SK-N-SH treated with all-trans-retinoic acid at 6 μM for 48 hours (cell line): ENCODE results near the gene KCNIP1.

Source experiments
- ATAC-seq: fragments of 200-7000 bp; cut with Tn5 transposase; 3 replicates; pipeline ENCODE4 v1.9.1; 2020; ENCODE audit warnings: mild to moderate bottlenecking, moderate library complexity
- ARNTL ChIP-seq: fragments of 450-650 bp; formaldehyde crosslinking; IDR thresholded peaks from 2 replicates; pipeline ENCODE4 v1.5.0; 2020; ENCODE audit warnings: low read depth, mild to moderate bottlenecking, moderate library complexity, borderline replicate concordance
- BACH2 ChIP-seq: fragments of 250-450 bp; sonication (Bioruptor Pico); IDR thresholded peaks from 2 replicates; pipeline ENCODE4 v1.9.0; 2021; ENCODE audit warnings: mild to moderate bottlenecking, borderline replicate concordance
- GLIS3 ChIP-seq: fragments of 250-450 bp; sonication (Bioruptor Pico); IDR thresholded peaks from 2 replicates; pipeline ENCODE4 v1.5.0; 2020; ENCODE audit warnings: mild to moderate bottlenecking, moderate library complexity
- ISL1 ChIP-seq: fragments of 250-450 bp; sonication (Bioruptor Pico); IDR thresholded peaks from 2 replicates; pipeline ENCODE4 v2.1.2; 2022; ENCODE audit warnings: mild to moderate bottlenecking, moderate library complexity
- OSR1 ChIP-seq: fragments of 250-450 bp; sonication (Bioruptor Pico); IDR thresholded peaks from 2 replicates; pipeline ENCODE4 v1.8.0; 2022; ENCODE audit warnings: moderate library complexity, mild to moderate bottlenecking, inconsistent platforms
- PPARA ChIP-seq: fragments of 250-450 bp; sonication (Bioruptor Pico); IDR thresholded peaks from 2 replicates; pipeline ENCODE4 v1.5.0; 2020; ENCODE audit warnings: mild to moderate bottlenecking, borderline replicate concordance
- RARB ChIP-seq: fragments of 250-450 bp; sonication (Bioruptor Pico); IDR thresholded peaks from 2 replicates; pipeline ENCODE4 v1.8.0; 2021; ENCODE audit warnings: mild to moderate bottlenecking, moderate library complexity
- SNAI2 ChIP-seq: fragments of 250-450 bp; sonication (Bioruptor Pico); IDR thresholded peaks from 2 replicates; pipeline ENCODE4 v1.5.0; 2020; ENCODE audit warnings: mild to moderate bottlenecking, moderate library complexity
- TCF4 ChIP-seq: fragments of 250-450 bp; sonication (Bioruptor Pico); IDR thresholded peaks from 2 replicates; pipeline ENCODE4 v1.8.0; 2021; ENCODE audit warnings: mild to moderate bottlenecking, moderate library complexity, borderline replicate concordance
- TOX ChIP-seq: fragments of 250-450 bp; sonication (Bioruptor Pico); IDR thresholded peaks from 2 replicates; pipeline ENCODE4 v1.8.0; 2021; ENCODE audit warnings: mild to moderate bottlenecking, moderate library complexity, borderline replicate concordance
- ZC3H10 ChIP-seq: fragments of 250-450 bp; sonication (Bioruptor Pico); IDR thresholded peaks from 2 replicates; pipeline ENCODE4 v1.5.1; 2021; ENCODE audit warnings: mild to moderate bottlenecking, moderate library complexity
- ZFP3 ChIP-seq: fragments of 250-450 bp; sonication (Bioruptor Pico); IDR thresholded peaks from 2 replicates; pipeline ENCODE4 v1.5.0; 2020; ENCODE audit warnings: mild to moderate bottlenecking, moderate library complexity
- ZNF70 ChIP-seq: fragments of 450-650 bp; formaldehyde crosslinking; IDR thresholded peaks from 2 replicates; pipeline ENCODE4 v1.5.0; 2020; ENCODE audit warnings: mild to moderate bottlenecking, moderate library complexity
- TF ChIP-seq, protein P1 (sequence below): fragments of 250-450 bp; sonication (Bioruptor Pico); IDR thresholded peaks from 2 replicates; pipeline ENCODE4 v1.5.1; 2021; ENCODE audit warnings: mild to moderate bottlenecking, moderate library complexity
- TF ChIP-seq, protein P2 (sequence below): fragments of 250-450 bp; sonication (Bioruptor Pico); IDR thresholded peaks from 2 replicates; pipeline ENCODE4 v1.8.0; 2021; ENCODE audit warnings: low read depth, mild to moderate bottlenecking, moderate library complexity, borderline replicate concordance
- TF ChIP-seq, protein P3 (sequence below): fragments of 250-450 bp; sonication (Bioruptor Pico); IDR thresholded peaks from 2 replicates; pipeline ENCODE4 v1.5.0; 2020; ENCODE audit warnings: mild to moderate bottlenecking, moderate library complexity
- TF ChIP-seq, protein P4 (sequence below): fragments of 250-450 bp; sonication (Bioruptor Pico); IDR thresholded peaks from 2 replicates; pipeline ENCODE4 v1.8.0; 2020; ENCODE audit warnings: mild to moderate bottlenecking, moderate library complexity, borderline replicate concordance
- TF ChIP-seq, protein P5 (sequence below): fragments of 250-450 bp; sonication (Bioruptor Pico); IDR thresholded peaks from 2 replicates; pipeline ENCODE4 v1.5.1; 2020; ENCODE audit warnings: low read depth, mild to moderate bottlenecking, moderate library complexity

Gene KCNIP1

DNA sequence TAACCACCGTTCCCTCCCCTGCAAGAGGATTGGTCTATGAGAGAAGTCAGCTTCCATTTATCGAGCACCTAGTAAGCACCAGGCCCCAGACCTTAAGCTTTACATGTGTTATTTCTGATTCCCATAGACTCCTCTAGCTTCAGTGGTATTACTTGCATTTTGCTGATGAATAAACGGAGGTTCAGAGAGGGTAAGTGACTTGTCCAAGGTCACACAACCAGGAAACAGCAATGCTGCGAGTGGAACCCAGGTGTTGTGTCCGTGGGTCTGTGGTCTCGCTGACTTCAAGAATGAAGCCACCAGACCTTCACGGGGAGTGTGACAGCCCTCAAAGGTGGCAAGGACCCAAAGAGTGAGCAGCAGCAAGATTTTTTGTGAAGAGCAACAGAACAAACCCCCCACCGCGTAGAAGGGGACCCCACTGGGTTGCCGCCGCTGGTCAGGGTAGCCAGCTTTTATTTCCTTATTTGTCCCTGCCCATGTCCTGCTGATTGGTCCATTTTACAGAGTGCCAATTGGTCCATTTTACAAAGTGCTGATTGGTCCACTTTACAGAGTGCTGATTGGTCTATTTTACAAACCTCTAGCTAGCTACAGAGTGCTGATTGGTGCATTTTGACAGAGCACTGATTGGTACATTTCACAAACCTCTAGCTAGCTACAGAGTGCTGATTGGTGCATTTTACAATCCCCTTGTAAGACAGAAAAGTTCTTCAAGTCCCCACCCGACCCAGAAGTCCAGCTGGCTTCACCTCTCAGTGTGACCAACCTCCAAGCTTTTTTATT, 29.1 kb upstream of the KCNIP1 start:
- TF ChIP-seq ARNTL (no peak), PPARA (no peak), SNAI2 (CRISPR knock-in tag) (no peak), GLIS3 (CRISPR knock-in tag) (no peak), TOX (CRISPR knock-in tag) (no peak), ZFP3 (CRISPR knock-in tag) (no peak), BACH2 (CRISPR knock-in tag) (no peak)
- TF ChIP-seq, protein P1, sequence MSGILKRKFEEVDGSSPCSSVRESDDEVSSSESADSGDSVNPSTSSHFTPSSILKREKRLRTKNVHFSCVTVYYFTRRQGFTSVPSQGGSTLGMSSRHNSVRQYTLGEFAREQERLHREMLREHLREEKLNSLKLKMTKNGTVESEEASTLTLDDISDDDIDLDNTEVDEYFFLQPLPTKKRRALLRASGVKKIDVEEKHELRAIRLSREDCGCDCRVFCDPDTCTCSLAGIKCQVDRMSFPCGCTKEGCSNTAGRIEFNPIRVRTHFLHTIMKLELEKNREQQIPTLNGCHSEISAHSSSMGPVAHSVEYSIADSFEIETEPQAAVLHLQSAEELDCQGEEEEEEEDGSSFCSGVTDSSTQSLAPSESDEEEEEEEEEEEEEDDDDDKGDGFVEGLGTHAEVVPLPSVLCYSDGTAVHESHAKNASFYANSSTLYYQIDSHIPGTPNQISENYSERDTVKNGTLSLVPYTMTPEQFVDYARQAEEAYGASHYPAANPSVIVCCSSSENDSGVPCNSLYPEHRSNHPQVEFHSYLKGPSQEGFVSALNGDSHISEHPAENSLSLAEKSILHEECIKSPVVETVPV (CRISPR knock-in tag), result no peak
- TF ChIP-seq, protein P2, sequence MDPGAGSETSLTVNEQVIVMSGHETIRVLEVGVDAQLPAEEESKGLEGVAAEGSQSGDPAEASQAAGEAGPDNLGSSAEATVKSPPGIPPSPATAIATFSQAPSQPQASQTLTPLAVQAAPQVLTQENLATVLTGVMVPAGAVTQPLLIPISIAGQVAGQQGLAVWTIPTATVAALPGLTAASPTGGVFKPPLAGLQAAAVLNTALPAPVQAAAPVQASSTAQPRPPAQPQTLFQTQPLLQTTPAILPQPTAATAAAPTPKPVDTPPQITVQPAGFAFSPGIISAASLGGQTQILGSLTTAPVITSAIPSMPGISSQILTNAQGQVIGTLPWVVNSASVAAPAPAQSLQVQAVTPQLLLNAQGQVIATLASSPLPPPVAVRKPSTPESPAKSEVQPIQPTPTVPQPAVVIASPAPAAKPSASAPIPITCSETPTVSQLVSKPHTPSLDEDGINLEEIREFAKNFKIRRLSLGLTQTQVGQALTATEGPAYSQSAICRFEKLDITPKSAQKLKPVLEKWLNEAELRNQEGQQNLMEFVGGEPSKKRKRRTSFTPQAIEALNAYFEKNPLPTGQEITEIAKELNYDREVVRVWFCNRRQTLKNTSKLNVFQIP (CRISPR knock-in tag), result no peak
- TF ChIP-seq, protein P3, sequence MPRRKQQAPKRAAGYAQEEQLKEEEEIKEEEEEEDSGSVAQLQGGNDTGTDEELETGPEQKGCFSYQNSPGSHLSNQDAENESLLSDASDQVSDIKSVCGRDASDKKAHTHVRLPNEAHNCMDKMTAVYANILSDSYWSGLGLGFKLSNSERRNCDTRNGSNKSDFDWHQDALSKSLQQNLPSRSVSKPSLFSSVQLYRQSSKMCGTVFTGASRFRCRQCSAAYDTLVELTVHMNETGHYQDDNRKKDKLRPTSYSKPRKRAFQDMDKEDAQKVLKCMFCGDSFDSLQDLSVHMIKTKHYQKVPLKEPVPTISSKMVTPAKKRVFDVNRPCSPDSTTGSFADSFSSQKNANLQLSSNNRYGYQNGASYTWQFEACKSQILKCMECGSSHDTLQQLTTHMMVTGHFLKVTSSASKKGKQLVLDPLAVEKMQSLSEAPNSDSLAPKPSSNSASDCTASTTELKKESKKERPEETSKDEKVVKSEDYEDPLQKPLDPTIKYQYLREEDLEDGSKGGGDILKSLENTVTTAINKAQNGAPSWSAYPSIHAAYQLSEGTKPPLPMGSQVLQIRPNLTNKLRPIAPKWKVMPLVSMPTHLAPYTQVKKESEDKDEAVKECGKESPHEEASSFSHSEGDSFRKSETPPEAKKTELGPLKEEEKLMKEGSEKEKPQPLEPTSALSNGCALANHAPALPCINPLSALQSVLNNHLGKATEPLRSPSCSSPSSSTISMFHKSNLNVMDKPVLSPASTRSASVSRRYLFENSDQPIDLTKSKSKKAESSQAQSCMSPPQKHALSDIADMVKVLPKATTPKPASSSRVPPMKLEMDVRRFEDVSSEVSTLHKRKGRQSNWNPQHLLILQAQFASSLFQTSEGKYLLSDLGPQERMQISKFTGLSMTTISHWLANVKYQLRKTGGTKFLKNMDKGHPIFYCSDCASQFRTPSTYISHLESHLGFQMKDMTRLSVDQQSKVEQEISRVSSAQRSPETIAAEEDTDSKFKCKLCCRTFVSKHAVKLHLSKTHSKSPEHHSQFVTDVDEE (CRISPR knock-in tag), result no peak
- TF ChIP-seq, protein P4, sequence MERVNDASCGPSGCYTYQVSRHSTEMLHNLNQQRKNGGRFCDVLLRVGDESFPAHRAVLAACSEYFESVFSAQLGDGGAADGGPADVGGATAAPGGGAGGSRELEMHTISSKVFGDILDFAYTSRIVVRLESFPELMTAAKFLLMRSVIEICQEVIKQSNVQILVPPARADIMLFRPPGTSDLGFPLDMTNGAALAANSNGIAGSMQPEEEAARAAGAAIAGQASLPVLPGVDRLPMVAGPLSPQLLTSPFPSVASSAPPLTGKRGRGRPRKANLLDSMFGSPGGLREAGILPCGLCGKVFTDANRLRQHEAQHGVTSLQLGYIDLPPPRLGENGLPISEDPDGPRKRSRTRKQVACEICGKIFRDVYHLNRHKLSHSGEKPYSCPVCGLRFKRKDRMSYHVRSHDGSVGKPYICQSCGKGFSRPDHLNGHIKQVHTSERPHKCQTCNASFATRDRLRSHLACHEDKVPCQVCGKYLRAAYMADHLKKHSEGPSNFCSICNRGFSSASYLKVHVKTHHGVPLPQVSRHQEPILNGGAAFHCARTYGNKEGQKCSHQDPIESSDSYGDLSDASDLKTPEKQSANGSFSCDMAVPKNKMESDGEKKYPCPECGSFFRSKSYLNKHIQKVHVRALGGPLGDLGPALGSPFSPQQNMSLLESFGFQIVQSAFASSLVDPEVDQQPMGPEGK (CRISPR knock-in tag), result no peak
- ATAC-seq, result no peak

DNA sequence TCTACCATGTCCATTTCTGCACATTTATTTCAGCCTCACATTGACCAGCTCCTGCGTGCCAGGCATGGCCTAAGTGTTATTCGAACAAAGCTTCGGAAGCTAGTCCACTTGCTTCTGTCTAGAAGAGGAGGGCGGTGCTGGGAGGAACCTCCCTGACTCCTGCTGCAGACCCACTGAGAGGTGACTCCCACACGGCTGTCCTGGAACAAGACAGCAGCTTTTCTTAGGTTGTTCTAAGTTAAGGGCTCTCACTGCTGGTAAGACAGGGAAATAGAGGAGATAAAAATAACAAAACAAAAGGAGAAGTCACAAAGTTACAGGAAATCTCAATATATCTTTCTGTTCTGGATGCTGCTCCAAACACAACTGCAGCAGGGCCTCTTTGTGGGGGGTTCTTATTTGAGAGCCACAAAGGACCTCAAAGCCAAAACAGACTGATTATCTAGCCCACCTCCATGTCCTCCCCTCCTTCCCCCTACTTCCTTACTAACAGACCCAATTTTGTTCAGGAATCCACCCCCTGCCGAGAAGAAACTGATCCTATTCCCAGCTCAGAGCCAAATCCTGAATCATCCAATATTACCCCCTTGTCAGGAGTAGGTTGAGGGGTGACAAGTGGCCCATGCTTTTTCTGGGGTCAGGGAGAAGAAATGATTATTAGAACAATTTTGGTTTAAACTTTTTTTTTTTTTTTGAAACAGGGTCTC, 28.4 kb upstream of the KCNIP1 start:
- ATAC-seq, result no peak
- TF ChIP-seq ZFP3 (CRISPR knock-in tag) (no peak), BACH2 (CRISPR knock-in tag) (no peak), PPARA (no peak), RARB (CRISPR knock-in tag) (no peak), ARNTL (no peak)
- TF ChIP-seq, protein P5, sequence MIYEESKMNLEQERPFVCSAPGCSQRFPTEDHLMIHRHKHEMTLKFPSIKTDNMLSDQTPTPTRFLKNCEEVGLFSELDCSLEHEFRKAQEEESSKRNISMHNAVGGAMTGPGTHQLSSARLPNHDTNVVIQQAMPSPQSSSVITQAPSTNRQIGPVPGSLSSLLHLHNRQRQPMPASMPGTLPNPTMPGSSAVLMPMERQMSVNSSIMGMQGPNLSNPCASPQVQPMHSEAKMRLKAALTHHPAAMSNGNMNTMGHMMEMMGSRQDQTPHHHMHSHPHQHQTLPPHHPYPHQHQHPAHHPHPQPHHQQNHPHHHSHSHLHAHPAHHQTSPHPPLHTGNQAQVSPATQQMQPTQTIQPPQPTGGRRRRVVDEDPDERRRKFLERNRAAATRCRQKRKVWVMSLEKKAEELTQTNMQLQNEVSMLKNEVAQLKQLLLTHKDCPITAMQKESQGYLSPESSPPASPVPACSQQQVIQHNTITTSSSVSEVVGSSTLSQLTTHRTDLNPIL (CRISPR knock-in tag), result no peak

DNA sequence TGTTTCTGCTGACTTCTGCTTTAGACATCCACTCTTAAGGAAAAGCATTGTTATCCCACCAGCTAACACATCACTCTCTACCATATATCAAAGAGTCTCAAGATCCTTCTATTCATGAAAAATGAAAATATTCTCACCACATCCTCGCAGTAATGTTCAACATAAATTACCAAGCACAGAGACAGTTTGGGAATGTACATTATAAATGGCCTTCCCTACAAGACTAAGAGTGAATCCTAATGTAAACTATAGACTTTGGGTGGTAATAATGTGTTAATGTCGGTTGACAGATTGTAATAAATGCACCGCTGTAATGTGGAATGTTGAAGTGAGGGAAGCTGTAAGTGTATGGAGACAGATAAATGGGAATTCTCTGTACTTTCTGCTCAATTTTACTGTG, 27.1 kb upstream of the KCNIP1 start:
- no peak for ATAC-seq
- TF ChIP-seq, protein P3 (CRISPR knock-in tag), result no peak
- TF ChIP-seq ZC3H10 (no peak), BACH2 (CRISPR knock-in tag) (no peak), ZNF70 (CRISPR knock-in tag) (no peak), RARB (CRISPR knock-in tag) (no peak), TCF4 (CRISPR knock-in tag) (no peak), ISL1 (CRISPR knock-in tag) (no peak), ARNTL (no peak), OSR1 (CRISPR knock-in tag) (no peak), GLIS3 (CRISPR knock-in tag) (no peak)
- TF ChIP-seq, protein P5 (CRISPR knock-in tag), result no peak
- TF ChIP-seq, protein P2 (CRISPR knock-in tag), result no peak
